Brain pericyte (primary cell): ENCODE data around the gene BCCIP.

Source experiments
- DNase-seq: peaks from one replicate; pipeline ENCODE4 v3.0.0-alpha.2; 2012; ENCODE audit warnings: low read depth, low spot score

Gene BCCIP

GRCh38 chr10:125797994-125798662 lies 25.2 kb upstream of the BCCIP start:
- no peak for DNase-seq

DNA sequence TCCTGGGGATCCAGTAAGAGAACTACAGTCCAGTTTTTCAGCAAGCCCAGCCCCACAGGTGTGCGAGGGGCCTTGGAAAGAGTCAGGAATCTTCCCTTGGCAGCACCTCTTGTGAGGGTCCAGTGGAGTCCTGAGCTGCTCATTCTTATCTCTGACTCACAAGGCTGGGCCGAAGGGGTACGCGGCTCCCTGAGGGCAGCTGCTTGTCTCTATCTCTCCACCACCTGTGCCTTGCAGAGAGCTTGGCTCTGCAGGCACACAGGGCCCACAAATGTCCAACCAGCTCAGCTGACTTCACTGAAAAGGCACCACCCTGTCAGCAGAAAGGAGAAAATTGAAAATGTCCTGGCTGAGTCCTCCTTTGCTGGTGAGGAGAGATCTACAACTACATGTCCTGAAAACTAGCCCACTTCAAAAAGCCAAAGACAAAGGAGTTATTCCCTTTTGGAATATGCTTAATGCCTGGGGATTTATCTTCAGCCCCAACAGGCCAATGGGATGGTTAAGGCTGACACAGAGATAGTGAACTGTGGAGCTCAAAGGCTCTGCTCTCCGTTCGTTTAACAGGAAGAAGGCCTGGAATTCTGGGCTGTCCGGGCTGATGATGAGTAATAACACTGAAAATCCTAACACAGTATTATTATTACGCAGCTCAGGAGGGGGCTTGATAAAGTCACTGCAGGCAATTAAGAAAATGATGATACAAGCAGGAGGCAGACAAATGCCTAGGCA lies 23.7 kb upstream of the BCCIP start:
- no peak for DNase-seq

GRCh38 chr10:125801574-125801973 lies 21.8 kb upstream of the BCCIP start:
- no peak for DNase-seq

DNA sequence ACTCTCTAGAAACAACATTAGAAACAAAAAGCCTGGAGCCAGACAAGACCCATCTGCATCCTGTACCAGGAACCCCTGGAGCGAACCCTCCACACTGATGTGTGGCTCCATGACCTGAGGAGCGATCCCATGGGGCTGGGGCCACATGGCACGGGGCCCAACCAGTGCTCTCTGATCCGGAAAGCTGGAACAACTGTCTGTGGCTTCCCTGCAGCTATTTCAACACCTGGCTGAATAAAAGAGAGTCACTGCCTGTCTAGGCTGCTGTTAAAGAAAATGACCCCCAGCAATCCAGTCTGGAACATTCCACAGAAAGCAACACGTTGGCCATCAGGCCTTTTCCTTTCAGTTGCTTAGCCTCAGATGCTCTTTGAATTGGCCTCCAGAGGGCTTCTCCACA lies 21.2 kb upstream of the BCCIP start:
- DNase-seq = no peak

DNA sequence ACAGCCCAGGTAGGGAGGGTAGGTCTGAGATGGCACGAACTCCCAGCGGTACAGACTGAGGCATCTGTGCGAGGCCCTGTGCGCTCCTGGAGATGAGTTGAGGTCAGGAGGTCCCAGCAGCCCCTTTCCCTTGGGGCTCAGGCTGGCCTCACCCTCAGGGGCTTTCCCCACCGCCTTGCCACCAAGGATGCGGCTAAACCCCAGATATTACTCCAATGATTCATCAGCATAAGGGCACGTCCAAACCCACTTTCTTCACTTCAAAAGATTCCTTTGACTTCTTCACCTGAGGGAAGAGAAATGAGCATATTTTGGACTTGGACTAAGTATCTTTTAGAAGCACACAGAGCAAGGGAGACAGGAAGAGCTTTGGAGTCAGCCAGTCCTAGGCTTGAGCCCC lies 20.6 kb upstream of the BCCIP start:
- DNase-seq = no peak

- DNase-seq = no peak
Observed at GRCh38 chr10:125808047-125808446, 15.3 kb upstream of the BCCIP start.

- DNase-seq = no peak
Observed at GRCh38 chr10:125811251-125811650, 12.1 kb upstream of the BCCIP start.

GRCh38 chr10:125812128-125812750 lies 11.1 kb upstream of the BCCIP start:
- no peak for DNase-seq

GRCh38 chr10:125815764-125816163 lies 7.6 kb upstream of the BCCIP start:
- no peak for DNase-seq

DNA sequence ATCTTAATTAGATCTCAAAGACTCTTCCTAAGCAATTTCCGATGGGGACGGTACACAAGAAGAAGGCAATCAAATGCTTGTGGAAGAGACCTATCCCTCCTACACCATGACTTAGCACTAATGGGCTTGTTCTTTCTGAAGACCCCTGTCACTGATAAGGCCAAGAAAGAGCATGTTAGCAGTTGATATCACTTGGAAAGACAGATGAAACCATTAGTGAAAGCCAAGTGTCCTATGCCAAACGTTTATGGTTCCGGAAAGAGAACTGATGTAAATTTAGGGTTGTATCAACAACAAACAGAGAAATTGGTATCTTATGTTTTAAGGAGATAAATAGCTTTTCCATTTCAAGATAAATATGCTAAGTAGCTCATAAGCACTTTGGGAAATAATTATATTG lies 6.8 kb upstream of the BCCIP start:
- no peak for DNase-seq

GRCh38 chr10:125817337-125817946 lies 5.9 kb upstream of the BCCIP start:
- DNase-seq = no peak

DNA sequence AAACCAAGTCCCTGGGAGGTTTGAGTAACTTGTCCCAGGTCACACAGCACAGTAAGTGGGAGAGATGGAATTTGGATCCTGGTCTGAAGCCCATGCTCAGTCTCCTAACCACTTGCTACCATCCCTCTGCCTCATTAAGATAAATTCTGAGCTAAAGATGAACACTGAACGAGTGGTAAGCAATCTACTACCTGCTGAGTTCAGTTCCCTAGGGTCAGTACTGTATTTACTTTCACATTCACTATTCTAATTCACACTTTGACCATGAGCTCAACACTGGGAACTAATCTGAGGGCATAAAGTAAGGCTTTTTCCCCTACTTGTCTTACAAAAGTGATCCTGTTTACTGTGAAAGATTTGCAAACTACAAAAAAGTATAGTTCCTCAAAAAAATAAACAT lies 2.6 kb upstream of the BCCIP start:
- DNase-seq = no peak

- no peak for DNase-seq
Observed at GRCh38 chr10:125823663-125824251, 411 bp downstream of the BCCIP start.

GRCh38 chr10:125824736-125825135 lies 1.4 kb downstream of the BCCIP start:
- no peak for DNase-seq

DNA sequence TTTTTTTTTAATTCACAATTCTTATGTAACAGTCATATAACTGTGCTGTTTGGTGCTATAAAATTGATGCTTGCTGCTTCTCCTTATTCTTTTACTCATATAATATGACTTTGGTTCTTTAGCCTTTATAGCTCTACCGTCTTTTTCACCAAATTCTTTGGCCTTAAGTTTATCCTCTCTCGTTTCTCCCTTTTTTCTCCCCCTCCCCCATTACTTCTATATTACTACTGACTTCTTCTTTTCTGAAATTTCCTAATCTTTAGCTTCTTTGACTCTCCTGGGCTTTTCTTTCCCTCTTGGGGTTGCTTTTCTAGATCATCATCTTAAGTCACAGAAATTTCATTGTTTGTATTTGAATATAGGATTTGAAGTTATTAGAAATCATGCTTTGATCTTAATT lies 3.8 kb downstream of the BCCIP start:
- DNase-seq = no peak

DNA sequence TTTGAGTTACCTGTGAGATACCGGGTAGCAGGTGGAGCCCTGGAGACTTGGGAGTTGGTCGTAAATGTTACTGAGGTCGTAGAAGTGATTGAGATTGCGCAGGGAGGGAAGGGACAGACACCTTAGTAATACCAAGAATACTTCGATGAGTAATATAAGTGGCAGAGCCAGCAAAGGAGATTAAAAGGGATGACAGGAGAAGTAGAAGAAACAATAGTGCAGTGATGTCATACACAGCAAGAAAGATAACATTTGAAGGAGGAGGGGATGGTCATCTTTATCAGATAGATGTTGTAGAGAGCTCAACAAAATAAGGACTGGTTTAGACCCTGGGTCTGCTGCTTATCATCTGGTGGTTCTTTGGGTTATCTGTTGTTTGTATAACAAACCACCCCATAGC lies 5.0 kb downstream of the BCCIP start:
- DNase-seq = no peak

DNA sequence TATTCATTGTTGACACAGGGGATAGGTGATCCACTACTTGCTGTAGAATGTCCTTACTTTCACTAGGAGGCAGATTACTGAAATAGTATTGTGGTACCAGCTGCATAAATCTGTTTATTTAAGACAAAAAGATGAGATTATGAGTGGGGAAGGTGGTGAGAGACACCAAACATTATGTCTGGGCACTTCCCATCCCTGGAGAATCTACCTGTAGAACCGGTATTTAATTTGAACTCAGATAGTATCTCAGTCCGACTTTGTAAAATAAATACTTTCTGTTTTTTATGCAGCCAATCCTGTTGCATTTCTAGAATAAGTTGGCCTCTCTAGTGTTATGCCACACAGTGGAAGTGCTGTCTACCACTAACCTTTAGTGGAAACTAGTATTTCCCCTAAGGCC lies 13.4 kb downstream of the BCCIP start:
- no peak for DNase-seq

GRCh38 chr10:125838802-125839575 lies 15.6 kb downstream of the BCCIP start:
- no peak for DNase-seq

DNA sequence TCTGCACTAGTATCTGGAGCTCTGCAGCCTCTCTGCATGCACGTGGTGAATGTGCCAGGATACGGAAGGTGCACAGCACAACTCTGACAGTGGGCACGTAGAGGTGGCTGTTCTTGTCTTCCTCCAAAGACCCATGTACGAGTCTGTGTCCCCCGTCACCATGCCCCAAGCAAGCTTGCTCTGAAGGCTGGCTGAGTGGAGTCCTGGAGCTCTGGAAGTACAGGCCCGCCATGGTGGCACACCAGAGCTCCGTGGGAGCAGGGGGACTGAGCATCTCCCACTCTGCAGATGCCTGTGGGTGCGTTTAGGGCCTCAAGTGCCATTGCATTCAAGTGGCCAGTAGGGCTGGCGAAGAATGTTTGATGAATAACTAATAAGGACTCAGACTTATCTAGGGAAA lies 17.1 kb downstream of the BCCIP start:
- DNase-seq = no peak

DNA sequence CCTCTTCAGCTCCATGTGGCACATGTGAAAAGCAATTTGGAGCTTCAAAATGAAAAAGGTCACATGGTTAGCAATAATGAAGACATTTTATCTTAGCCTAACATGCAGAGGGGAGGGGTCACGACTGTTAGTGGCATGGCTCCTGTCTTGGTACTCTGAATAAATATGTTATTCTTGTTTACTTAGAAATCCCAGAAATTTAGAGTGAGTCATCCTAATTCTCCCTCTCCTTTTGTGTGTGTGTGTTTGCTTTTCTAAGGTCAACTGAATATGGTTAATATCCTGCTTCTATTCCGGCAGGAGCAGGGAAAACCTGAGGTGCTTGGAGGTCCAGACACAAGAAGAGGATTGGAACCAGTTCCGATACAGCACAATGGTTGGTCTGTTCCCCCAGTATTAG lies 17.6 kb downstream of the BCCIP start:
- no peak for DNase-seq

- DNase-seq = no peak
Observed at GRCh38 chr10:125843603-125844329, 20.4 kb downstream of the BCCIP start.
